ENCODE results near the gene AGA. TPM values are rescaled to one million over a fixed set of nuclear protein-coding genes. Genes with fewer than 3 reads are reported as not detected.

AGA gene
- total RNA-seq, 1 experiment from 2014 or later = 21.5 TPM

DNA sequence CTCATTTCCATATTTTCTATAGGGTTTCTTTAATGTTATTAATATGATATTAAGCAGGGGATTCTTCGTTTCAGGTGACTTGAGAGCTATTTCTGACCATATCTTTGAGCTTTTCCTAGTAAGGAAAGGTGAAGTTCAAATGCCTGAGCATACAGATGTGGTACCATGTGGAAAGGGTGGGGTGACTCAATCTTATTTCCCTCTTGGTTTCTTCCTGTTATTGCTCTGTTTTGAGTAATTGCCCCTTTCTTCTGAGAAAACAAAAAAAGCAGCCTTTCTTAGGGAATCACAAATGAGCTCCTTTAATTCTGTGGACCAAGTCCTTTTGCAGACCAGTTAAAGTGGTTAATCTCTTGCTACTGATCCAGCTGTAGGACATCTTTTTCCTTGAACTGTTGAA lies 41.0 kb upstream of the AGA start:
- Histone ChIP-seq H3K79me2 (ENCODE audit: low read length) (no peaks in the 10 kb centered on the region), H3K9me2 (replicated peaks; ENCODE audit: low read length) (no peaks in the 10 kb centered on the region), H3K9ac (ENCODE audit: low read length) (no peak overlapping the region), H3K4me1 (ENCODE audit: insufficient read depth, low read length) (peaks cover 19% of the 10 kb centered on the region), H4K20me1 (ENCODE audit: low read length) (no peaks in the 10 kb centered on the region), H3K4me2 (ENCODE audit: low read length) (no peak overlapping the region), H3K9me3 (ENCODE audit: low read length) (no peaks in the 10 kb centered on the region), H3K4me3 (ENCODE audit: low read length) (no peak overlapping the region), H3K36me3 (ENCODE audit: low read depth, low read length) (no peaks in the 10 kb centered on the region), H3F3A (ENCODE audit: low read length, unreplicated experiment) (no peaks in the 10 kb centered on the region), H3K27ac (ENCODE audit: low read length) (no peak overlapping the region), H2AFZ (ENCODE audit: low read length) (no peak overlapping the region), H3K27me3 (ENCODE audit: low read length) (no peaks in the 10 kb centered on the region)
- BruUV-seq (replicated peaks) = no TSS peak
- ChIA-PET CTCF (no interaction called here), POLR2A (ENCODE audit: unreplicated experiment) (no interaction called here)
- no peak for ATAC-seq
- intact Hi-C loops (cut with micrococcal nuclease) = no loop called here
- TF ChIP-seq, protein P1, sequence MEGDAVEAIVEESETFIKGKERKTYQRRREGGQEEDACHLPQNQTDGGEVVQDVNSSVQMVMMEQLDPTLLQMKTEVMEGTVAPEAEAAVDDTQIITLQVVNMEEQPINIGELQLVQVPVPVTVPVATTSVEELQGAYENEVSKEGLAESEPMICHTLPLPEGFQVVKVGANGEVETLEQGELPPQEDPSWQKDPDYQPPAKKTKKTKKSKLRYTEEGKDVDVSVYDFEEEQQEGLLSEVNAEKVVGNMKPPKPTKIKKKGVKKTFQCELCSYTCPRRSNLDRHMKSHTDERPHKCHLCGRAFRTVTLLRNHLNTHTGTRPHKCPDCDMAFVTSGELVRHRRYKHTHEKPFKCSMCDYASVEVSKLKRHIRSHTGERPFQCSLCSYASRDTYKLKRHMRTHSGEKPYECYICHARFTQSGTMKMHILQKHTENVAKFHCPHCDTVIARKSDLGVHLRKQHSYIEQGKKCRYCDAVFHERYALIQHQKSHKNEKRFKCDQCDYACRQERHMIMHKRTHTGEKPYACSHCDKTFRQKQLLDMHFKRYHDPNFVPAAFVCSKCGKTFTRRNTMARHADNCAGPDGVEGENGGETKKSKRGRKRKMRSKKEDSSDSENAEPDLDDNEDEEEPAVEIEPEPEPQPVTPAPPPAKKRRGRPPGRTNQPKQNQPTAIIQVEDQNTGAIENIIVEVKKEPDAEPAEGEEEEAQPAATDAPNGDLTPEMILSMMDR (conservative IDR thresholded peaks at IDR 0.05; ENCODE audit: low read depth, low read length) = no peak
- TF ChIP-seq EZH2phosphoT487 (IDR thresholded peaks at IDR 0.05; ENCODE audit: borderline replicate concordance, low read length) (no peak), EZH2 (IDR thresholded peaks at IDR 0.05; ENCODE audit: low read length, unreplicated experiment) (no peak)
- DNase-seq = no peak

DNA sequence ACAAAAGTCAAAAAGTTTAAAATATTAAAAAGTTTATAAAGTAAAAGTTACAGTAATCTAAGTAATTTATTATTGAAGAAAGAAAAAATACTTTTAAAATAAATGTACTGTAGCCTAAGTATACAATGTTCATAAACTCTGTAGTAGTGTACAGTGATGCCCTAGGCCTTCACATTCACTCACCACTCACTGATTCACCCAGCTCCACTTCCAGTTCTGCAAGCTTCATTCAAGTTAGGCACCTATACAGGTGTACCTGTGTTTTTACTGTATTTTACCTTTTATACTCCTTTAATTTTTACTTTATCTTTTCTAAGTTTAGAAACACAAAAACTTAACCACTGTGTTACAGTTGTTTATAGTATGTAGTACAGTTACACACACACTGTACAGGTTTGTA lies 40.1 kb upstream of the AGA start:
- H3K4me2 ChIP-seq (ENCODE audit: low read length) = no peak overlapping the region
- no peaks in the 10 kb centered on the region for H3K79me2 ChIP-seq (ENCODE audit: low read length)
- no peaks in the 10 kb centered on the region for H4K20me1 ChIP-seq (ENCODE audit: low read length)
- no peaks in the 10 kb centered on the region for H3K27me3 ChIP-seq (ENCODE audit: low read length)
- no peaks in the 10 kb centered on the region for H3F3A ChIP-seq (ENCODE audit: low read length, unreplicated experiment)
- ATAC-seq (no peak), DNase-seq (no peak)
- H3K36me3 ChIP-seq (ENCODE audit: low read depth, low read length) = no peaks in the 10 kb centered on the region
- no peak overlapping the region for H2AFZ ChIP-seq (ENCODE audit: low read length)
- H3K9me3 ChIP-seq (ENCODE audit: low read length) = no peaks in the 10 kb centered on the region
- ChIA-PET POLR2A (ENCODE audit: unreplicated experiment) (no interaction called here), CTCF (no interaction called here)
- no peaks in the 10 kb centered on the region for H3K9me2 ChIP-seq (replicated peaks; ENCODE audit: low read length)
- H3K9ac ChIP-seq (ENCODE audit: low read length) = no peak overlapping the region
- no peak overlapping the region for H3K4me3 ChIP-seq (ENCODE audit: low read length)
- no peak overlapping the region for H3K27ac ChIP-seq (ENCODE audit: low read length)
- TF ChIP-seq EZH2 (IDR thresholded peaks at IDR 0.05; ENCODE audit: low read length, unreplicated experiment) = no peak
- TF ChIP-seq, protein P1 (conservative IDR thresholded peaks at IDR 0.05; ENCODE audit: low read depth, low read length) = no peak
- no peak for TF ChIP-seq EZH2phosphoT487 (IDR thresholded peaks at IDR 0.05; ENCODE audit: borderline replicate concordance, low read length)
- no TSS peak for BruUV-seq (replicated peaks)
- H3K4me1 ChIP-seq (ENCODE audit: insufficient read depth, low read length) = peaks cover 13% of the 10 kb centered on the region
- intact Hi-C loops (cut with micrococcal nuclease) = no loop called here

DNA sequence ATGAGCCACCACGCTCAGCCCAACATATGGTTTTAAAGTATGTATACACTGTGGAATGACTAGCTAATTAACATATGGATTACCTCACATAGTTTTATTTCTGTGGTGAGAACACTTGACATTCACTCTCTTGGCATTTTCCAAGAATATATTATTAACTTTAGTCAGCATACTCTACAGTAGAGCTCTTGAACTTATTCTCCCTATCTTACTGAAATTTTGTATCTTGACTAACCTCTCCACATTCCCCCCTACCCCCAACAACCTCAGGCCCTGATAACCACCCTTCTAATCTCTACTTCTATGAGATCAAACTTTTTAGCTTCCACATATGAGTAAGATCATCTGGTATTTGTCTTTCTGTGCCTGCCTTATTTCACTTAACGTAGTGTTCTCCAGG lies 38.6 kb upstream of the AGA start:
- Histone ChIP-seq H3K36me3 (ENCODE audit: low read depth, low read length) (no peaks in the 10 kb centered on the region), H3K4me3 (ENCODE audit: low read length) (no peak overlapping the region), H3K9ac (ENCODE audit: low read length) (no peak overlapping the region), H3K9me3 (ENCODE audit: low read length) (no peaks in the 10 kb centered on the region), H3K27me3 (ENCODE audit: low read length) (no peaks in the 10 kb centered on the region), H4K20me1 (ENCODE audit: low read length) (no peaks in the 10 kb centered on the region), H3K4me1 (ENCODE audit: insufficient read depth, low read length) (peaks cover 13% of the 10 kb centered on the region), H2AFZ (ENCODE audit: low read length) (no peak overlapping the region), H3F3A (ENCODE audit: low read length, unreplicated experiment) (no peaks in the 10 kb centered on the region), H3K9me2 (replicated peaks; ENCODE audit: low read length) (no peaks in the 10 kb centered on the region), H3K4me2 (ENCODE audit: low read length) (no peak overlapping the region), H3K27ac (ENCODE audit: low read length) (no peak overlapping the region), H3K79me2 (ENCODE audit: low read length) (no peaks in the 10 kb centered on the region)
- no peak for DNase-seq
- ATAC-seq = no peak
- ChIA-PET POLR2A (ENCODE audit: unreplicated experiment) (no interaction called here), CTCF (no interaction called here)
- TF ChIP-seq EZH2 (IDR thresholded peaks at IDR 0.05; ENCODE audit: low read length, unreplicated experiment) (no peak), EZH2phosphoT487 (IDR thresholded peaks at IDR 0.05; ENCODE audit: borderline replicate concordance, low read length) (no peak)
- TF ChIP-seq, protein P1 (conservative IDR thresholded peaks at IDR 0.05; ENCODE audit: low read depth, low read length) = no peak
- no TSS peak for BruUV-seq (replicated peaks)
- intact Hi-C loops (cut with micrococcal nuclease) = no loop called here
